WERI-Rb-1 (cell line): Measurements from ENCODE around the gene USHBP1.

Experiments
- DNase-seq: peaks from one replicate; pipeline ENCODE4 v3.0.0-alpha.2; 2020
- H3K27ac ChIP-seq: fragments of 250-450 bp; sonication (Bioruptor Pico); 2 replicates; pipeline ENCODE4 v1.5.1; 2020; ENCODE audit warnings: mild to moderate bottlenecking, moderate library complexity
- H3K27me3 ChIP-seq: fragments of 250-450 bp; sonication (Bioruptor Pico); 2 replicates; pipeline ENCODE4 v1.5.1; 2021; ENCODE audit warnings: mild to moderate bottlenecking, low read depth, moderate library complexity; ENCODE audit not compliant: insufficient read depth, severe bottlenecking
- H3K36me3 ChIP-seq: fragments of 250-450 bp; sonication (Bioruptor Pico); 2 replicates; pipeline ENCODE4 v1.5.1; 2020; ENCODE audit warnings: mild to moderate bottlenecking, moderate library complexity
- H3K4me3 ChIP-seq: 2 replicates; pipeline ENCODE4 v1.5.1; 2011; ENCODE audit warnings: low read depth, mild to moderate bottlenecking, control low read depth, low read length
- H3K9me3 ChIP-seq: fragments of 250-450 bp; sonication (Bioruptor Pico); 2 replicates; pipeline ENCODE4 v1.5.1; 2021; ENCODE audit warnings: mild to moderate bottlenecking, moderate library complexity; ENCODE audit not compliant: severe bottlenecking
- CTCF ChIP-seq: IDR thresholded peaks from 2 replicates; pipeline ENCODE4 v1.5.1; 2011; ENCODE audit warnings: low read depth, mild to moderate bottlenecking, control low read depth, inconsistent platforms, low read length

The USHBP1 gene

GRCh38 chr19:17237747-17238706 is 26.5 kb downstream of the USHBP1 start:
- DNase-seq, result no peak
- peaks cover 72% of the 10 kb centered on the region for H3K36me3 ChIP-seq

GRCh38 chr19:17236811-17237543 is 27.6 kb downstream of the USHBP1 start:
- TF ChIP-seq CTCF, result no peak
- Histone ChIP-seq H3K27me3 (no peaks in the 10 kb centered on the region), H3K9me3 (no peaks in the 10 kb centered on the region), H3K27ac (peak overlapping the region; percentile 72), H3K36me3 (peaks cover 80% of the 10 kb centered on the region), H3K4me3 (no peak overlapping the region)
- no peak for DNase-seq

More at GRCh38 chr19:17237747-17238706, 26.5 kb downstream of the USHBP1 start:
- Histone ChIP-seq H3K9me3 (no peaks in the 10 kb centered on the region), H3K27ac (peak overlapping the region; percentile 89), H3K27me3 (no peaks in the 10 kb centered on the region), H3K4me3 (no peak overlapping the region)
- no peak for TF ChIP-seq CTCF

DNA sequence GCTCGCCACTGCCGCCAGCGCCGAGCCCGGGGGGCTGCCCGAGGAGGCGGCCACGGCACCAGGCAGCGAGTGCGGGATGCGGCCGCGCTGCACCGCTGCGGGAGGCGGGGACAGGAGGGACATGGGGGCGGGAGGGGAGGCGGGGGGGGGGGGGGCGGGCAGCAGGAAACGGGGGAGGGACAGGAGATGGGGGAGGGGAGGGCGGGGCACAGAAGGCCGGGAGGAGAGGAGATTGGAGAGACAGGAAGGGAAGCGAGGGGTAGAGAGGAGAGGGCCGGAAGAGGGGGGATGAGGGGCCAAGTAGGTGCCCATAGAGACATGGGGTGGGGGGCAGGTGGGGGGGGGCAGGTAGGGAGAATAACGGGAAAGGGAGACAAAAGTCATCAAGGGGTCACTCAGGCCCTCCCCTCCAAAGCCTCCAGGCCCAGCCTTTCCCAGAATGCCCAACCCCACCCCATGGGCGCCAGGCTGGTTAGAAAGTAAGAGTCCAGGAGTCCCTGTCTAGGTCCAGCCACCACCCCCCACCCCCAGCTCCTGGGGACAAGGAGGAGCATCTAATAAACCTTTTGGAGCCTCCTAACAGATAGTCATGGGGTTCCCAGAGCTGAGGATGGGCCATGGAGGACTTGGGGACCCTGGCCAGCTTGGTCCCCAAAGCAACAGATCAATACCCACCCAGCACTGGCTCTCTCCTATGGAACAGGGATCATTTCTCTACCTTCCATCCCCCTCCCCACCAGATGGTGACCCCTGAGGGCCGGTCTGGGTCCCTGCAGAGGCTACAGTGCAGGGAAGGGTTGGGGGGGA is 28.4 kb downstream of the USHBP1 start:
- Histone ChIP-seq H3K27me3 (no peaks in the 10 kb centered on the region), H3K4me3 (peak overlapping the region; percentile 54), H3K9me3 (no peaks in the 10 kb centered on the region), H3K36me3 (peaks cover 88% of the 10 kb centered on the region), H3K27ac (peak overlapping the region; percentile 93)
- peak; percentile 79 for DNase-seq
- no peak for TF ChIP-seq CTCF

- H3K9me3 ChIP-seq, result no peaks in the 10 kb centered on the region
- TF ChIP-seq CTCF, result peak; percentile 56
- H3K36me3 ChIP-seq, result peaks cover 89% of the 10 kb centered on the region
- DNase-seq, result peak; percentile 71
- peak overlapping the region; percentile 54 for H3K4me3 ChIP-seq
- H3K27me3 ChIP-seq, result no peaks in the 10 kb centered on the region
- H3K27ac ChIP-seq, result peak overlapping the region; percentile 93
These were observed 29.1 kb downstream of the USHBP1 start for GRCh38 chr19:17235300-17235970.

GRCh38 chr19:17234911-17235299 is 29.6 kb downstream of the USHBP1 start:
- no peak for TF ChIP-seq CTCF
- Histone ChIP-seq H3K4me3 (peak overlapping the region; percentile 54), H3K27ac (peak overlapping the region; percentile 93), H3K9me3 (no peaks in the 10 kb centered on the region), H3K36me3 (peaks cover 91% of the 10 kb centered on the region), H3K27me3 (no peaks in the 10 kb centered on the region)
- peak; percentile 71 for DNase-seq
